MM.1S (cell line): Measurements from ENCODE around the gene CD300H.

Source experiments
- CTCF ChIP-seq: fragments of 300-600 bp; sonication (generic); IDR thresholded peaks from 2 replicates; pipeline ENCODE4 v1.5.1; 2016; ENCODE audit warnings: antibody characterized with exemption, low read length, mixed read lengths
- EZH2 ChIP-seq: fragments of 300-600 bp; sonication (generic); optimal IDR thresholded peaks from 2 replicates; pipeline ENCODE3; 2017; ENCODE audit warnings: low read depth, mild to moderate bottlenecking, antibody characterized with exemption, low read length, mixed read lengths

- TF ChIP-seq CTCF (no peak), EZH2 (no peak)
Observed at GRCh38 chr17:74607221-74607620, 39.9 kb upstream of the CD300H start.
